SU-DHL-6 (cell line): ENCODE data around the gene CDKL5.

ENCODE experiments used
- H2AFZ ChIP-seq: fragments of 200-600 bp; sonication (generic); 2 replicates; pipeline ENCODE4 v1.6.1; 2014; ENCODE audit warnings: low read depth, mild to moderate bottlenecking, moderate library complexity, mixed read lengths, antibody characterized with exemption, low read length; ENCODE audit not compliant: severe bottlenecking
- H3F3A ChIP-seq: fragments of 200-600 bp; shearing (Covaris generic); 2 replicates; pipeline ENCODE4 v1.6.0; 2016; ENCODE audit warnings: antibody characterized with exemption, mild to moderate bottlenecking; ENCODE audit not compliant: insufficient read depth
- H3K27ac ChIP-seq: fragments of 200-600 bp; sonication (generic); 2 replicates; pipeline ENCODE4 v1.5.1; 2016; ENCODE audit warnings: low read depth, mild to moderate bottlenecking, low read length, moderate library complexity, mixed read lengths
- H3K27me3 ChIP-seq: fragments of 200-600 bp; sonication (generic), shearing (Covaris generic); 2 replicates; pipeline ENCODE4 v1.6.0; 2014; ENCODE audit warnings: mild to moderate bottlenecking, low read length
- H3K36me3 ChIP-seq: fragments of 200-600 bp; sonication (generic); 2 replicates; pipeline ENCODE4 v1.6.1; 2014; ENCODE audit warnings: mild to moderate bottlenecking, low read length, mixed read lengths
- H3K4me2 ChIP-seq: fragments of 300-600, 200-600 bp; shearing (Covaris generic), sonication (generic); 2 replicates; pipeline ENCODE4 v1.6.0; 2014; ENCODE audit warnings: low read length, low read depth, mild to moderate bottlenecking; ENCODE audit not compliant: poor library complexity, severe bottlenecking
- H3K4me3 ChIP-seq: fragments of 200-600 bp; sonication (generic); 2 replicates; pipeline ENCODE4 v1.5.1; 2014; ENCODE audit warnings: antibody characterized with exemption, low read length, mild to moderate bottlenecking, mixed read lengths; ENCODE audit not compliant: insufficient read depth, poor library complexity, severe bottlenecking
- H3K79me2 ChIP-seq: fragments of 200-600 bp; sonication (generic); 2 replicates; pipeline ENCODE4 v1.6.1; 2014; ENCODE audit warnings: mild to moderate bottlenecking, low read length, moderate library complexity; ENCODE audit not compliant: insufficient read depth
- H3K9ac ChIP-seq: fragments of 200-600 bp; sonication (generic); 2 replicates; pipeline ENCODE4 v1.7.0; 2014; ENCODE audit warnings: mild to moderate bottlenecking, low read length
- H3K9me2 ChIP-seq: fragments of 200-600 bp; sonication (generic); replicated peaks from 2 replicates; pipeline ENCODE4 v1.6.1; 2014; ENCODE audit warnings: low read length; ENCODE audit not compliant: insufficient read depth
- H3K9me3 ChIP-seq: fragments of 200-600 bp; sonication (generic); 2 replicates; pipeline ENCODE4 v1.6.1; 2014; ENCODE audit warnings: low read length, mixed read lengths; ENCODE audit not compliant: insufficient read depth
- H4K20me1 ChIP-seq: fragments of 200-600 bp; sonication (generic); 2 replicates; pipeline ENCODE4 v1.6.1; 2014; ENCODE audit warnings: low read depth, mild to moderate bottlenecking, antibody characterized with exemption, low read length, moderate library complexity, mixed read lengths
- CTCF ChIP-seq: fragments of 200-600 bp; sonication (generic); IDR thresholded peaks from one replicate; pipeline ENCODE4 v1.5.1; 2017; ENCODE audit warnings: antibody characterized with exemption, mild to moderate bottlenecking, low read length, moderate library complexity; ENCODE audit not compliant: insufficient read depth, poor library complexity, severe bottlenecking
- EZH2phosphoT487 ChIP-seq: fragments of 200-600 bp; sonication (generic), shearing (Covaris generic); conservative IDR thresholded peaks from 2 replicates; pipeline ENCODE4 v1.6.1; 2018; ENCODE audit warnings: mild to moderate bottlenecking, antibody characterized with exemption, low read length, moderate library complexity, mixed read lengths

The CDKL5 gene

DNA sequence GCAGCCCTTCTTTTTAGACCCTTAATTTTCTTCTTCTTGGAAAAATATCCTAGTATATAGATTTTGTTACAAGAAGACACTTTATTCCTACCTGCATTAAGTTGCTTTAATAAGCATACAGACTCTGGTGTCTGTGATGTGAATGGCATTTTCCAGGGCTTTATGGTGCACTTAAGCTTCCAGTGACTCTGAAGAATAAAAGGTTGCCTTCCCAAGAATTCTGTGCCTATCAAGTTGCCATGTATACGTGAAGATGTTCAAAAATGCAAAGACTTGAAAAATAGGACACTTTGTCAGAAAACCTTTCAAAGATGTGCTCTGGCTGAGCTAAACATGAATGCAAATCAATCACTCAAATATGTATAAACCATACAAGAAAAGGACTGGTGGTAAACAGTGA, 135.6 kb downstream of the CDKL5 start:
- Histone ChIP-seq H3K9ac (no peak overlapping the region), H4K20me1 (no peaks in the 10 kb centered on the region), H3K9me3 (no peaks in the 10 kb centered on the region), H3F3A (no peaks in the 10 kb centered on the region), H3K27ac (no peak overlapping the region), H3K9me2 (no peaks in the 10 kb centered on the region), H3K4me3 (no peak overlapping the region), H3K79me2 (no peaks in the 10 kb centered on the region), H3K4me2 (no peak overlapping the region), H3K27me3 (no peaks in the 10 kb centered on the region), H3K36me3 (no peaks in the 10 kb centered on the region), H2AFZ (no peak overlapping the region)
- TF ChIP-seq EZH2phosphoT487 (no peak), CTCF (no peak)

- Histone ChIP-seq H3K4me3 (no peak overlapping the region), H3K27me3 (no peaks in the 10 kb centered on the region), H3K36me3 (no peaks in the 10 kb centered on the region), H3K79me2 (no peaks in the 10 kb centered on the region), H3K9ac (no peak overlapping the region), H4K20me1 (no peaks in the 10 kb centered on the region), H3K9me2 (no peaks in the 10 kb centered on the region), H2AFZ (no peak overlapping the region), H3K27ac (no peak overlapping the region), H3K9me3 (no peaks in the 10 kb centered on the region), H3K4me2 (no peak overlapping the region), H3F3A (no peaks in the 10 kb centered on the region)
- TF ChIP-seq EZH2phosphoT487, result no peak
Observed at GRCh38 chrX:18565727-18566126, 140.3 kb downstream of the CDKL5 start.

DNA sequence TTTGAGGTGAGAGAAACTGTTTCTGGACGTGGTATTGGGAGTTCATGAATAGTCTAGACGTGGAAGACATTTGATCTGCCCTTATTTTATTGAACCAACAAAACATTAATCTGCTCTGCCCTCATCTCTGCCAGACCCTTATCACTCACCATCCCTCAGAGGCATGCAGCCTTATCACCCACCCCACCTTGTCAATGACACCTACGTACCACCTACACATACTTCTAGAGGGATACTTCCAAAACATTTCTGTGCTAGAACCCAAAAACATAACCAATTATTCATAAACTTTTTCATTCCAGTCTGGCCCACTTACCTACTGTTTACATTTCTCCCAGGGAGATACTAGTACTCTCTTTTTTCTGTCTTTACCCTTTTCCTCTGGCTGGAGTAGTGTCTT, 141.3 kb downstream of the CDKL5 start:
- no peaks in the 10 kb centered on the region for H3K9me3 ChIP-seq
- no peak overlapping the region for H3K4me3 ChIP-seq
- H3K27me3 ChIP-seq, result no peaks in the 10 kb centered on the region
- H3F3A ChIP-seq, result no peaks in the 10 kb centered on the region
- no peak overlapping the region for H2AFZ ChIP-seq
- no peak overlapping the region for H3K4me2 ChIP-seq
- no peaks in the 10 kb centered on the region for H3K79me2 ChIP-seq
- H4K20me1 ChIP-seq, result no peaks in the 10 kb centered on the region
- H3K36me3 ChIP-seq, result no peaks in the 10 kb centered on the region
- no peak overlapping the region for H3K9ac ChIP-seq
- H3K27ac ChIP-seq, result no peak overlapping the region
- no peak for TF ChIP-seq CTCF
- no peak for TF ChIP-seq EZH2phosphoT487
- H3K9me2 ChIP-seq, result no peaks in the 10 kb centered on the region

DNA sequence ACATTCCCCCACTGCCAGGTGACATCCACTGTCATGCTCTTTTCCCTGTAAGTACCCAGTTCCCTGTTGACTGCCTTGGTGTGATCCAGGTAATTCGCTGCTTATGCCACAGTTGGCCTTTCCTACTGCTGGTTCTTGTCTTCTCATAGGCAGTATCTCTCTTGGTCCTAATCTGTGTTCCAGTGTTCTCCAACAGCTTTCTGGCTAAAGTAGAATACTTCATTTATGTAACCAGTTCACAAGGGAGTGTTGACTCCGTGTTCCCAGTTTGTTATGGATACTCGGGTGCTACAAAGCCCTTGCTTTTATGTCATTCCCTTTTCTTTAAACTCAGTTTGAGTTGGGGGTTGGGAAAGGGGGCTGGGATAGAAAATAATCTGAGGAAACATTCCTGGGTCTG, 148.1 kb downstream of the CDKL5 start:
- Histone ChIP-seq H4K20me1 (no peaks in the 10 kb centered on the region), H2AFZ (no peak overlapping the region), H3F3A (no peaks in the 10 kb centered on the region), H3K27me3 (no peaks in the 10 kb centered on the region), H3K9me3 (no peaks in the 10 kb centered on the region), H3K36me3 (no peaks in the 10 kb centered on the region), H3K79me2 (no peaks in the 10 kb centered on the region), H3K9ac (no peak overlapping the region), H3K4me3 (no peak overlapping the region), H3K4me2 (no peak overlapping the region), H3K9me2 (no peaks in the 10 kb centered on the region), H3K27ac (no peak overlapping the region)
- no peak for TF ChIP-seq CTCF
- no peak for TF ChIP-seq EZH2phosphoT487
